Measurements from ENCODE around the gene TSHB.
A peak's percentile ranks its signal among the peaks of the same experiment; 100 is the strongest.
"Not testable (repeated sequence)": the region's sequence is repeated elsewhere in the genome, so short reads cannot be mapped to it uniquely, and the experiment has no call there.

The TSHB gene

GRCh38 chr1:115029526-115029925 lies at the start of gene TSHB:
Gene TSHB, plus strand, starts transcription at chr1:115029826. Its CDS starts 3,537 bp downstream, at chr1:115033363.
- no peak for DNase-seq

GRCh38 chr1:114982251-114982650 lies 47.4 kb upstream of the TSHB start:
- DNase-seq: no peak

GRCh38 chr1:114986286-114986685 lies 43.3 kb upstream of the TSHB start:
- no peak for DNase-seq

DNA sequence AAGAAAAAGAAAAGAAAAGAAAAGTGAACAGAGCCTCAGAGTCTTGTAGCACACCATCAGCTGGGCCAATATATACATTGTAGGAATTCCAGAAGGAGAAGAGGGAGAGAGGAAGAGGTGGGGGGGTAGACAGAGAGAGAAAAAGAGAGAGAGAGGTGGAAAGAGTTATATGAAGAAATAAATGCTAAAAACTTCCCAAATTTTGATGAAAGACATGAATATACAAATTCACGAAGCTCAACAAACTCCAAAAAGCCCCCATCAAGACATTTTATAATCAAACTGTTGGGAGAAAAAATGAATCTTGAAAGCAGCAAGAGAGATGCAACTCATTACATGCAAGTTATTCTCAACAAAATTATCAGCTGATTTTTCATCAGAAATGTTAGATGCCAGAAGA lies 41.5 kb upstream of the TSHB start:
- no peak for DNase-seq

DNA sequence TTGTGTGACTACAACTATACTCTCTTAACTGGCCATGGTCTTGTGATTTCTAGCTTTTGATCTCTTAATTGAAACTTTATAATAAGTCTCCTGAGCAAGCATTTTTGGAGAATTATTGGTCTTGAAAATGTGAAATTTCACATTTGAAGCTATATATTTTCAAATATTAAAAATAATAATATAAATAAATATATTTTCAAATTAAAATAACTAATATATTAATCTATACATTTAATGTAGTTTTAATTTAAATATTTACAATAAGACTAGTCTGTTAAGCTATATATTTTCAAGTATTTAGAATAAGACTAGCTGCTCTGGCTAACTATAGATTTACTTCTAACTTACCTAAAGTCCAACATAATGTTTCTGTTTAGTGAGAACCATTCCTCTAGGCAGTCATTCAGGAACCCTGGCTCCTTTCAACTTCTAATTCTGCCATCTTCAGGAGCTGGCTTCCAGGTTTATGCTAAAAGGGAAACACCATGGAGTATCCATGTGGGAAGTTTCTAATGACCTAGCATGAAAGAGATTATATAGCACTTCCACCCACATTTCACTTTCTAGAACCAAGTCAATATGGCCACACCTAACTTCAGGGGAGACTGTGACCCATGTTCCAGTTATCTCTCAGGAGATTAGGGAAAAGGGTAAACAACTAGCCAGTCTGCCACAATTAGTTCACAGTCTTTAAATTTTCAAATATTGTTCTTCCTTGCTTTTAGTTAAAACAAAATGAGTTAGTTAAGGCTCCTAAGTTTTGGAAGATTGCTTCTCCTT lies 31.9 kb upstream of the TSHB start:
- no peak for DNase-seq

- DNase-seq: no peak
Observed at GRCh38 chr1:115006191-115006590, 23.4 kb upstream of the TSHB start.

DNA sequence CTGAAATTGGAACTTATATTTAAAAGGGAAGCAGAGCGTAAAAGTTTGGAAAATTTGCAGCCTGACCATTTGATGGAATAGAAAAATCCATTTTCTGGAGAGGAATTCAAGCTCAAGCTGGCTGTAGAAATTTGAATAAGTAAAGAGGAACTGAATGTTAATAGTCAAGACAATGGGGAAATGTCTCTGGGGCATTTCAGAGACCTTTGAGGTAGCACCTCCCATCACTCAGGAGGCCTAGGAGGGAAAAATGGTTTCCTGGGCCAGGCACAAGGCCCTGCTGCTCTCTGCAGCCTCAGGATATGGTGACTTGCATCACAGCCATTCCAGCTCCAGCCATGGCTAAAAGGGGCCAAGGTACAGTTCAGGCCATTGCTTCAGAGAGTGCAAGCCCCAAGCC lies 17.6 kb upstream of the TSHB start:
- DNase-seq: no peak

DNA sequence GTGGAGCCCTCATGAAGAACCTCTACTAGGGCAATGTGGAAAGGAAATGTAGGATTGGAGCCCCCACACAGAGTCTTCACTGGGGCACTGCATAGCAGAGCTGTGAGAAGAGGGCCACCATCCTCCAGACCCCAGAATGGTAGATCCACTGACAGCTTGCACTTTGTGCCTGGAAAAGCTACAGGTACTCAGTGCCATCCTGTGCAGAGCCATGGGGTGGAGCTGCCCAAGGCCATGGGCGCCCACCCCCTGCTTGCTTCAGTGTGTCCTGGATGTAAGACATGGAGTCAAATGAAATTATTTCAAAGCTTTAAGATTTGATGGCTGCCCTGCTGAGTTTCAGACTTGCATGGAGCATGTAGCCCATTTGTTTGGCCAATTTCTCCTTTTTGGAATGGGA lies 17.2 kb upstream of the TSHB start:
- no peak for DNase-seq

GRCh38 chr1:115013792-115014191 lies 15.8 kb upstream of the TSHB start:
- no peak for DNase-seq

DNA sequence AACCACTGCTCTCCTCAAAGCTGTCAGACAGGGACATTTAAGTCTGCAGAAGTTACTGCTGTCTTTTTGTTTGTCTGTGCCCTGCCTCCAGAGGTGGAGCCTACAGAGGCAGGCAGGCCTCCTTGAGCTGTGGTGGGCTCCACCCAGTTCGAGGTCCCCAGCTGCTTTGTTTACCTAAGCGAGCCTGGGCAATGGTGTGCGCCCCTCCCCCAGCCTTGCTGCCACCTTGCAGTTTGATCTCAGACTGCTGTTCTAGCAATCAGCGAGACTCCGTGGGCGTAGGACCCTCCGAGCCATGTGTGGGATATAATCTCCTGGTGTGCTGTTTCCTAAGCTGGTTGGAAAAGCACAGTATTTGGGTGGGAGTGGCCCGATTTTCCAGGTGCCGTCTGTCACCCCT lies 10.1 kb upstream of the TSHB start:
- DNase-seq: not testable (repeated sequence)

GRCh38 chr1:115021145-115021544 lies 8.5 kb upstream of the TSHB start:
- no peak for DNase-seq

- DNase-seq: no peak
Observed at GRCh38 chr1:115023593-115023992, 6.0 kb upstream of the TSHB start.

DNA sequence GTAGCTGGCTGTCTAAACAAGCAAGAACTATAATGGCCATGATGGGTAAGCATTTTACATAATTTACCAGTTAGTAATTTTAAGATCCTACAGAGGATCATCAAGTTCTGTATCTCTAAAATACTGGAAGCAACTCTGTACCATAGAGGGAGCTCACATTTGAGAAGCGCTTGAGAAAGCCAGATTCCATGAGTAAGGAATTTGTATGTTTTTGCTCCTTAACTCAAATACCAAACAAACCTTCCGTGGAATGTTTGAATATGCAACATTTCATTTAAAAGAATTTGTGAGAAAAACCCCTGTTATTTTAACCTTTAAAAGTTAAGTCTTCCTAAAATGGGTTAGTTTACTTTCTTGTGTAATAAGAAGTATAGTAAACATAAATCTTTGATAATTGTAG lies 2.0 kb downstream of the TSHB start:
- DNase-seq: no peak

GRCh38 chr1:115035652-115036051 lies 6.0 kb downstream of the TSHB start:
- no peak for DNase-seq

- no peak for DNase-seq
Observed at GRCh38 chr1:115036814-115037507, 7.3 kb downstream of the TSHB start.

DNA sequence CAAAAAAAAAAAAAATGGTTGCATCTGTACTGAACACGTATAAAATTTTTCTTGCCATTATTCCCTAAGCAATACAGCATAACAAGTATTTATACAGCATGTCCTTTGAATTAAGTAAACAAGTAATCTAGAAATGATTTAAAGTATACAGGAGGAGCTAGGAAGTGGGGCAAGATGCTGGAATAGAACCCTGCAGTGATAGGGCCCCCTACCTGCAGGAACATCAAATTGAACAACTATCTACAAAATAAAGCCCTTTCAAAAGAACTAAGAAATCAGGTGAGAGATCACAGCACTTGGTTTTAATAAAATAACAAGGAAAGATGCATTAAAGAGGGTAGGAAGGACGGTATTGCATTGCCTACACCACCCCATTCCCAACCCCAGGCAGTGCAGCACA lies 10.9 kb downstream of the TSHB start:
- no peak for DNase-seq

DNA sequence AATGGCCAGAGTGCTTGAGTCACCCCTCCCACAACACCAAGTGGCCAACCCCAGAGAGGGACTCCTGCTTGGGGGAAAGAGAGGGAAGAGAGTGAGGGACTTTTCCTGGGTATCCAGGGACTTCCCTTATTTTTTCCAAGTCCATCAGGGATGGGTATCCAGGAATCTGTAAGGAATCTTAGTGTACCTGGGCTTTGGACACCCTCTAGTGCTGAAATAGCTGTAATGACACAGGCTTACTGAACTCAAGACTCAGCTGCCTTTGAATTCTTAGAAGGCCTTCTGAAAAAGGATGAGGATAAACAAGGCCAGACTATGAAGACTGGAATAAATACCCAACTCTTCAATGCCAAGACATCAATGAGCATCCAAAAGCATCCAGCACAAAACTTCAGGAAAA lies 12.0 kb downstream of the TSHB start:
- DNase-seq: no peak

- DNase-seq: no peak
Observed at GRCh38 chr1:115046751-115047150, 17.1 kb downstream of the TSHB start.

- no peak for DNase-seq
Observed at GRCh38 chr1:115051850-115052249, 22.2 kb downstream of the TSHB start.

GRCh38 chr1:115052454-115053083 lies 22.9 kb downstream of the TSHB start:
- peak; percentile 67 for DNase-seq

GRCh38 chr1:115056395-115056798 lies 26.8 kb downstream of the TSHB start:
- no peak for DNase-seq

GRCh38 chr1:115057661-115058254 lies 28.1 kb downstream of the TSHB start:
- DNase-seq: no peak

- no peak for DNase-seq
Observed at GRCh38 chr1:115059316-115059715, 29.7 kb downstream of the TSHB start.

DNA sequence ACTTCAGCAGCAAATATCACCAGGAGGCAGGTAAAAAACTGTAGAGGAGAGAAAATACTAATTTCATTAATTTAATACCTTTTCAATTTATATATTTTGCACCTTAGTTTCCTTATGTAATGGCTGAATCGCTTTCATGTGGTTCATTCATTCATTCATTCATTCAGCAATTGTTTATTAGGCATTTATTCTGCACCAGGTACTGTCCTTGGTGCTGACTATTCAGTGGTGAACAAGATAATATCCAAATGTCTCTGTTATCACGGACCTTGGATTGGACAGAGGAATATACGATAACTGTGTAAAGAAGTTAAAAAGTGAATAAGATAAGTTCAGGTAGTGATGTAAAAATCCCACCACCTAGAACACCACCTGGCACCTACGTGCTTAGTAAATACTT lies 30.9 kb downstream of the TSHB start:
- DNase-seq: no peak
